GM19099 (cell line): ENCODE measurements around the gene CELF2.

Source experiments
- POLR2A ChIP-seq: IDR thresholded peaks from 3 replicates; pipeline ENCODE4 v1.6.1; 2011; ENCODE audit warnings: low read depth; ENCODE audit not compliant: insufficient read length; ENCODE audit errors: extremely low read depth

CELF2 gene

DNA sequence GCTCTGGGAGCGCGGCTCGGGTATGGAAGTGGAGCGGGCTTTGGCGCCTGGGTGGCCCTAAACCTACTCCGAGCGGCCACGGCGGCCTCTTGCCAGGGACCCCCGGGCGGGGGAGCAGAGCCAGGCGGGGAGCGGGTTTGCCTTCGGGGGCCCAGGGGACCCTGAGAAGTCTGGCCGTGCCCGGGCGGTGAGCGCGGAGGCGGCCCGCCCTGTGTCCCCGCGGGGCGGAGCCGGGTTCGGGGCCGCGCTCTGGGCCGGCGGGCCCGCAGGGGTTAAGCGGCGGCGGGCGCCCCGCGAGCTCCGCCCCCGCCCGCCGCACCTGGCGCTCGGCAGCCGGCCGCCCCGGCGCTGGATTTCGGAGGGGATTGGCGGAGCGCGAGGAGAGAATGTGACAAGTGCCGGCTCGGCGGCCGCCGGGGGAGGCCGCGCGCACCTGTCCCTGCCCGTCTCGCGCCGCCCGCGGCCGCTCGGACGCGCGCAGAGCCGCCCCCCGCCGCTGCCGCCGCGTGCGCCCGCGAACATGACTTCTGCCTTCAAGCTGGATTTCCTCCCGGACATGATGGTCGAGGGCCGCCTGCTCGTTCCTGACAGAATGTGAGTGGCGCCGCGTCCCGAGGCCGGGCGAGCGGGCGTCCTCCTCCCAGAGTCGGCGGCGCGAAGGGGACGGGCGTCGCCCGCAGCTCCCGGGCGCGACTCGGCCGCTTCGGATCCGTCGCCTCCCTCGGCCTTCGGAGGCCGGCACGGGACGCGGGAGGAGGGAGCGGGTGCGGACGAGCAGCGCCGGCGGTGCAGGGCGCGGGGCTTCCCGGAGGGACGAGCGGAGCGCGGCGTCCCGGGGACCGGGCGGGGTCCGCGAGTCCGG, at the start of gene CELF2:
TSS of gene CELF2 (plus strand) at position 303 of the 862 bp plus-strand sequence. CDS start at position 521, 218 bp downstream.
- TF ChIP-seq POLR2A = no peak

DNA sequence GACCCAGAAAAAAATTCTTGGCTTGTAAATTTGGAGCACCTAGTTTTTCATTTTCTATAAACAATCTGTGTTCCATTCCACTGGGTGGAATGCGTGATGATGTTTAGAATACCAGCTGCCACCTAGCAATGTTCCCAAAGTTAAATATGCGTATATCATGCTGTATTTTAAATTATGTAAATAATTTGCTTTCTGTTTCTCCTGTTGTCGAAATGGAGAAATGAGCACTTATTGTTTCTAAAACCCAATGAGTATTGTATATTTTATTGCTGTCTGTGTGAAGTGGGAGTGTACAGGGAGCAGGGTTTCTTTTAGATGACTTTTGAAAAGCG, 49.4 kb upstream of the CELF2 start:
- no peak for TF ChIP-seq POLR2A

DNA sequence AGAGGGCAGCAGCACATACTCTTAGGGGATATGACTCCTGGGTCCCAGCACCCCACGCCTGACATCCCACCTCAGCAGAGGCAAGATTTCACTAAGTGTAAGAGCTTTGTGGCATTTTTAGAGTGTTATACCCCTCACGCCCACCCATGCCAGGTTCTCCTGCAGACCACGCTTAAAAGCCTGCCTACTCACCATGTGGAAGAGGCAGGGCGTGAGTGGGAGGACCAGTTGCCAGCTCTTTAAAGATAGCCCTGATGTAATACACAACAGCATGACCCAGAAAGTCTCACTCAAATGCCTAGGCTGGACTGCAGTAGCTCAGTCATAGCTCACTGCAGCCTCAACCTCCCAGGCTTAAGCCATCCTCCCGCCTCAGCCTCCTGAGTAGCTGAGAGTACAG, 44.4 kb upstream of the CELF2 start:
- TF ChIP-seq POLR2A = no peak

DNA sequence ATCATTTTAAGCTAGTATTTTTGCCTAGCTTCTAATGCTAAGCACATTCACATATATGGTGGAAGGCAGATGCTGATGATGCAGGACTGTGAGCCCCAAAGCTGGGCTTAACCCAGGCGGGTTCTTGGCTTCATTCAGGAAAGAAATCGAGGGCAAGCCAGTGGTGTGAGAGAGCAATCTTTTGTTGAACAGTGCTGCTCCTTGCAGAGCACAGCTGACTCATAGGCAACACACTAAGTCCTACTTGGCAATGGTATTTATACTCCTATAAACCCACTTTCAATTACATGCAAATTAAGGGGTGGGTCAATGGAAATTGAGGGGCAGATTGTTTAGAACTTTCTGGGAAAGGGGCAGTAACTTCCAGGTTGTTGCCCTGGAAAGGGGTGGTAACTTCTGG, 42.0 kb upstream of the CELF2 start:
- TF ChIP-seq POLR2A = no peak

DNA sequence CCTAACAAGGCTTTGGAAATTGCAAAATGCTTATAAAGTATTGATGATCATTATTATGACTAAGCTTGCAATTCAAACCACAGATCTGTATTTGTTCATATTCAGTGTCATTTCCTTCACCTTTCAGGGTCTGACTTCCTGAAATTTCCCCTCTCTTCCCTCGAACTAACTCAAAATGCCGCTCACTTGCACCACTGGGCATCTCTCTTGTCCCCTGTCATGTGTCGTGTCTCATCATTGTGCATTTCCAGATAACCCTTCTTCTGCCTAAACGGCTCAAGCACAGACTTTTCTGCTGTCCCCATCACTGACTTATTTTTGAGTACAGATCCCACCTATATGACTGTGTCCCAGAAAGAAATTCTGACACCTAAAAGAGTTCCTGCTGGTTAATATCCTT, 41.0 kb upstream of the CELF2 start:
- no peak for TF ChIP-seq POLR2A

DNA sequence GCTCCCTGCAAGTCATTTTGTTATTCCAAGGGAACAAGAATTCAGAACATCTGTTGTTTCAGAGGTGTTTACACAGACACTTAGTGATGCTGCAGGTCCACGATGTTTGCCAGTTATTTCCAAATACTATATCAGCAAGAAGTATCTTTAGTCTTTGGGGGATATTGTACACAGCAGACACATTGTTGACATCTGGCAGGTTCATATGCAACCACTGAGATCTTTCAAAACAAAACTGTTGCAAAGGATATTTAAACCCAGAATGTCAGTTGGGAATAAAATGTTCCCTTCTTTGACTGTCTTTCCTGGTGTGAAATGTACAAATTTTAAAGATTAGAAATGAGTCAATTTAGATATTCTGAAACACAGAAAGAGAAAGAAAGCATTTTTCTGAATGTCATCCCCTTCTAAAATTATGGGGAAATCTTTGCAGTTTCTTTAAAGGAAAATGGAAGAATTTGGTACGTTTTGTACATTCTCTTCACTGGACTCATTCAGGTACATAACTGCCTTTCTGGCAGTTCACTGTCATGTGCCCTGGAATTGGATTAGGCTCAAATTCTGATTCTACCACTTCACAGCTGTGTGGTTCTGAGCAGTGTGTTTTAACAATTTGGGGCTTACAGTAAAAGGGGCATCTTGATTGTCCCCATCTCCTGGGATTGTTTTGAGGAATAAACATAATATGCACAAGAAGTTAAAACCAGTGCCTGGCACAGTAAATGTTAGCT, 40.3 kb upstream of the CELF2 start:
- no peak for TF ChIP-seq POLR2A

DNA sequence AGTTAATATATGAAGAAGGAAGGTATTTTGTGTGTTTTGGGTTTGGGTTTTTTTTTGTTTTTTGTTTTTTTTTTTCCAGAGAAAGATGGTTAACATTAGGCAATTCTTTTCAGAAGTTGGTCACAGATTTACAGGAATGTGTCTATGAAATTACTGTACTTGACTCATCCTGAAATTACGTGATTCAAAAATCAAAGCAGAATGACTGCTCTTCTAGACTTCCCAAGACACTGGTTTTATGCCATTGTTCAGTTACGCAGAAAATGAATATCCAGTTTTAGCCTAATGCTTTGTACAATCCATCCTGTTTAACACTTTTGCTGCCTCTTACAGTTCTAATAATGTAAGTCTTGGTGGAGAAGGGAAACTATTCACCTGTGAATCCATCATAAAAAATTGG, 39.7 kb upstream of the CELF2 start:
- no peak for TF ChIP-seq POLR2A

DNA sequence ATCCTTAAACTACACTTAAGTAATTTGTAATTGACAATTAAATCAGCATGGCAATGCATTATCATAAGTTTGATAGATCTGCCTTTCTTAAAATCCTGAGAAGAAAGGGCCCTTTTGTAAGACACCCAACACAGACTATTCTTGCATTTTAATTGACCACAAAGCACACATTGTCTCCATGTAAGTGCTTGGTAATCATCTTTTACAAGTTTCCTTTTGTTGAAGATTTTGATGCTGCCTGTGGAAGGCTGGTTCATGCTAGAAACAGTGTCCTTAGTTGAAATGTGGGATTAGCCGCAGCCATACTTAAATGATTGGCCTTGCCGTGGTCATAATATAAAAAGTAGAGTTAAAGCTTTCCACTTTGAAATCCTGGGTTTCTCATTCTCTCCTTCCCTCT, 32.3 kb upstream of the CELF2 start:
- TF ChIP-seq POLR2A = no peak

DNA sequence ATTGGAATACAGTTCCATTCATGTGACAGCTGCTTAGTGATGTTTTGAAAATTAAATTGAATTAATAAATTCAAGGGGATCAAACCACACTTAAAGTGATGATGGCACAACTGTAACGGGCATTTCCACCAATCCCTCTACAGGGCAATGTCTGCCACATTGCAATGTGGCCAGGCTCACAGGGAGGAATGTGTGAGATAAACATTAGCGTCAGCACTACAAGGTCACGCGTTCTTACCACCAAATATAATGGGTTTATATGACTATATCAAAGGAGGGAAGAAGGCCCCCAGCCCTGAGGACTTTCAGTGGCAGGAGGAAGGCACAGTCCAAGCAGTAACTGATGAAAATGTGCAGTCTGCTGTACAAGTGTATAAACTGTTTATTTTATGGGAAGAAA, 31.1 kb upstream of the CELF2 start:
- TF ChIP-seq POLR2A = no peak

DNA sequence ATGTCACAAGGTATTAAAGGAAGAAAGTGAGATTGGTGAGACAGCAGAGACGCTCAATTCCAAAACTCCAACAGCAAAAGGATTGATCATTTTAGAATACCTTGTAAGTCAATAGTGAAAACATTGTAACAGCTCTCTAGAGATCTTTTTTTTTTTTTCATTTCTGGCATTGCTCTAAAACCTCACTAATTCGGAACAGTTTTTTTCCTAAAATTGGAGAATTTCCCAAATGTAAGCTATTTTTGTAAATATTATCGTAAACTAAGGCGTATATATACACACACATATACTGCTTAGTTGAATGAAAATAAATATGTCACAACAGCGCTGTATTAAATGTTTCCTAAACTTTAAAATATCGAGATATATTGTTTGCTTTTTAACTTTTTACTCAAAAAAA, 30.6 kb upstream of the CELF2 start:
- no peak for TF ChIP-seq POLR2A

DNA sequence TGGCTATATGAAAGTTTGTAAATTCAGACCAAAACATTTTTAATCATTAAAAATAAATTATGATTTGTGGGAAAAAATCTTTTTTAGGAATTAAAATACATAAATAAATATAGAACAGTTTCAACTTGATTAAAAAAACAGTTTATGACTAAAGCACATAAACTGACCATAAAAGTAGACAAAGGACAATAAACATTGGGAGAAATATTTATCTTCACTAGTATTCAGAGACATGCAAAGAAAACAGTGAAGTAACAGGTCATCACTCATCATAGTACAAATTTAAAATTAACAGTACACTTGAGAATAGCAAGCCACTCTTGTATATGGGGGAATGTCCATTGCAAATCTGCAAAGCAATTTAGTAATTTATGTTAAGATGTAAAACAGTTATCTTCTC, 28.0 kb upstream of the CELF2 start:
- no peak for TF ChIP-seq POLR2A

DNA sequence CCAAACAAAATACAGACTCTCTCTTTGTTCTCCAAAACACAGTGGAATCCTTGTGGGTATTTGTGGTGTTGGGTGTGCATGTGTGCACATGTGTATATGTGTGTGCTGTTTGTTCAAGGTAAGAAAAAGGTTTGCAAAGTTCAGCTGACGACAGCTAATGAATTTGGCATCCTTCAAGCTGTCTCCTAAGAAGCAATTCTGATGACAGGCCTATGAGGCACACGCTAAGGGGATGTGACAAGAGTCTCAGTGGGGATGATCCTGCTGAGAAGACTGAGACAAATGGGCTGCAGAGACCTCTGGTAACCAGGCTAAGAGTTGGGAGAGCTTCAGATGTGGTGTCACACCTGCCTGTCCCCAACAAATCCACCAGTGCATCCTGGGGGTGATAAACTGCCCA, 26.5 kb upstream of the CELF2 start:
- no peak for TF ChIP-seq POLR2A

DNA sequence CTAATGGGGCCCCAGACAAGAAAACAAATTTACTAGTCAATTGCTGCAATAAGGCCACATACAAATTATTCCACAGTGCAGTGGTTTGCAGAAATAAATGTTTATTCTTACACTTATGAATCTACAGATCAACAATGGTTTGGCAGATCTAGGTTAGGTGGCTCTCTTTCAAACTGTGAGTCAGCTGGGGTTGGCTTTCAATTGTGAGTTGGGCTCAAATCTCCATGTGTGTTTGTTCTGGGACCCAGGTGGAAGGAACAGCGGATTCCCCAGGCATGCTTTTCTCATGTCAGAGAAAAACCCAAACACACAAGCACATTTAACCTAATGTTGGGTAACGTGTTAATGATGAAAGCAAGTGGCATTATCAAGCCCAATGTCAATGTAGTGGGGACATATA, 25.6 kb upstream of the CELF2 start:
- no peak for TF ChIP-seq POLR2A

DNA sequence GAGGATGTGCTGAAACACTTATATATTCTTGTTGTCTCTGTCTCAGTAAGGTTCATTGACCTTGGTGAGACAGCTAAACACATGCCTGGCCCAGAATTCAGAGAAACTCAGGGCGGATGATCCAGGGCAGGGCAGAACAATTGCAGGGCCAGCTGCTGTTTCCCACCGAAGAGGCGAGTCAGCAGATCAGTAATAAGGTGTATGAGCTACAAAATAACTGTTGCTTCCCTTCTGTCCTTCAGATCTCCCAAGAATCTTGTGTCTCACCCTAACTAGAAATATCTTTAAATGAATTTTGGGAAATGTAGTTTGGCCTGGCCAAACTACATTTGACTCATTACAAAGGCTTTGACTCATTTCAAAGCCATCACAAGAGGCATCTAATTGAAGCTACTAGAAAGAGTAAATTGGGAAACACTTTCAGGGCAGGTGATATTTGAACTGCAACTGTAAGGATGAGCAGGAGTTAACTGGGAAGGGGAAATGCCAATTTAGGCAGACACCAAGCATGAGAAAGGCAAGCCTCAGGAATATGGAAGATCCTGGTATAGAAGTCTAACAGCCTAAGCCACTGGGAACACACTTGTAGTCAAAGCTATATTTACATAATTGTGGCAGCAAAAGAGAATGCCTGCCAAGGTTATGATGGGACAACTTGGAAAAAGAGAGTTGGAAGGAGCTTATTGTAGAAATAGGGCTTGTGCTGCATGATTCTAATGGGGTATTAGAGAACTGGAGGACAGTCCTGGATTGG, 24.5 kb upstream of the CELF2 start:
- no peak for TF ChIP-seq POLR2A

DNA sequence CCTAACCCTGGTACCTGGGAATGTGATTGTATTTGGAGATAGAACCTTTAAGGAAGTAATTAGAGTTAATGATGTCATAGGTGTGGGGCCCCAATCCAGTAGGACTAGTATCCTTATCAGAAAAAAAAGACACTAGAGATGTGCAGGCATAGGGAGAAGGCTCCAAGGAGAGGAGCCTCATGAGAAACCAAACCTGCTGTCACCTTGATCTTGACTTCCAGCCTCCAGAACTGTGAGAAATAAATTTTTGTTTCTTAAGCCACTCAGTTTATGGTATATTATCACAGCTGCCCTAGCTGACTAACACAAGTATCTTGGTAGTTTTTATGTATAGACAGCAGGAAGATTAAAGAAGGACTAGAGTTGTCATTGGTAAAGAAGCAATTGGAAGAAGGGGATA, 23.9 kb upstream of the CELF2 start:
- TF ChIP-seq POLR2A = no peak

DNA sequence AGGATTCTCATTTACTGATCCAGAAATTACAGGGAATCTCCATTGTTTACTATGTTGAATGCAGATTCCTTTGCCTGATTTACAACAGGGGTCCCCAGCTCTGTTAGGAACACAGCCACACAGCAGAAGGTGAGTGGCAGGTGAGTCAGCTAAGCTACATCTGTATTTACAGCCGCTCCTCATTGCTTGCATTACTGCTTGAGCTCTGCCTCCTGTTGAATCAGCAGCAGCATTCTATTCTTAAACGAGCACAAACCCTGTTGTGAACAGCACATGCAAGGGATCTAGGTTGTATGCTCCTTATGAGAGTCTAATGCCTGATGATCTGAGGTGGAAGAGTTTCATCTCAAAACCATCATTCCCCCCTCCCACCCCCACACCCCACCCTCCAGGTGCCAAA, 23.3 kb upstream of the CELF2 start:
- TF ChIP-seq POLR2A = no peak
